ENCODE data around the gene ROPN1B. TPM values are rescaled to one million over a fixed set of nuclear protein-coding genes. Genes with fewer than 3 reads are reported as not detected.

Gene ROPN1B
- total RNA-seq, 2 donors from 2014 or later: 2.2 to 27.8 TPM

DNA sequence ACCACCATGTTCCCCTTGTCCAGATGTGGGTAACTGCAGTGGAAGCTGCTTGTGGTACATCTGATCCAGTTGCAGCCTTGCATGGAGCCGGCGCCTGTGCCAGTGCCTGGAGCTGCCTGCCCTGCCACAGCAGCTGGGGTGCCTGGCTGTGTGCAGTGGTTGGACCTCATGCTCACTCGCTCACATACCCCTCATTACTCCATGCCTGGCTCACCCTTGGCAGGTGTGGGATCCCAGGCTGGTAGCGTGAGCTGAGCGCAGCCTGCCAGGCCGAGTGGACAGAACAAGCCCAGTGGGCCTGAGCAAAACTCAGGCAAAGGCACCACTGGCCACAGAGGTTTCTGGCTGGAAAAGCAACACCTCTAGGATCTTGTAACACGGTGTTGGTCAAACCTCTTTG, 35.7 kb downstream of the ROPN1B start:
- DNase-seq (ENCODE audit: low spot score): no peak
- Histone ChIP-seq H3K4me3 (no peak overlapping the region), H3K9me3 (no peaks in the 10 kb centered on the region), H3K4me1 (replicated peaks) (no peaks in the 10 kb centered on the region), H3K27me3 (replicated peaks; ENCODE audit: insufficient read depth) (no peaks in the 10 kb centered on the region), H3K27ac (no peak overlapping the region), H3K36me3 (no peaks in the 10 kb centered on the region)
- WGBS: 93% methylated on average over 7 of the region's 7 CpGs
- intact Hi-C loops (cut with DNase I): no loop called here
- no peak for TF ChIP-seq POLR2A (IDR thresholded peaks at IDR 0.05)
- no peak for TF ChIP-seq CTCF (IDR thresholded peaks at IDR 0.05)
- TF ChIP-seq POLR2AphosphoS5 (IDR thresholded peaks at IDR 0.05): no peak

- H3K36me3 ChIP-seq: no peaks in the 10 kb centered on the region
- no peaks in the 10 kb centered on the region for H3K4me1 ChIP-seq (replicated peaks)
- no peak overlapping the region for H3K4me3 ChIP-seq
- TF ChIP-seq POLR2AphosphoS5 (IDR thresholded peaks at IDR 0.05): no peak
- intact Hi-C loops (cut with DNase I): no loop called here
- no peaks in the 10 kb centered on the region for H3K9me3 ChIP-seq
- 35% methylated on average over 3 of the region's 3 CpGs for WGBS
- no peak overlapping the region for H3K27ac ChIP-seq
- H3K27me3 ChIP-seq (replicated peaks; ENCODE audit: insufficient read depth): no peaks in the 10 kb centered on the region
- DNase-seq (ENCODE audit: low spot score): no peak
Observed at GRCh38 chr3:126005951-126006350, 37.0 kb downstream of the ROPN1B start.

- Histone ChIP-seq H3K4me3 (no peak overlapping the region), H3K27ac (no peak overlapping the region), H3K36me3 (no peaks in the 10 kb centered on the region), H3K4me1 (replicated peaks) (no peaks in the 10 kb centered on the region), H3K9me3 (no peaks in the 10 kb centered on the region), H3K27me3 (replicated peaks; ENCODE audit: insufficient read depth) (no peaks in the 10 kb centered on the region)
- WGBS: 95% methylated on average over 3 of the region's 3 CpGs
- intact Hi-C loops (cut with DNase I): no loop called here
- DNase-seq (ENCODE audit: low spot score): no peak
- TF ChIP-seq CTCF (IDR thresholded peaks at IDR 0.05) (no peak), POLR2A (IDR thresholded peaks at IDR 0.05) (no peak), POLR2AphosphoS5 (IDR thresholded peaks at IDR 0.05) (no peak)
Observed at GRCh38 chr3:126008219-126008618, 39.2 kb downstream of the ROPN1B start.

GRCh38 chr3:126009181-126009580, 40.2 kb downstream of the ROPN1B start:
- intact Hi-C loops (cut with DNase I): no loop called here
- WGBS: 92% methylated on average over 3 of the region's 3 CpGs

DNA sequence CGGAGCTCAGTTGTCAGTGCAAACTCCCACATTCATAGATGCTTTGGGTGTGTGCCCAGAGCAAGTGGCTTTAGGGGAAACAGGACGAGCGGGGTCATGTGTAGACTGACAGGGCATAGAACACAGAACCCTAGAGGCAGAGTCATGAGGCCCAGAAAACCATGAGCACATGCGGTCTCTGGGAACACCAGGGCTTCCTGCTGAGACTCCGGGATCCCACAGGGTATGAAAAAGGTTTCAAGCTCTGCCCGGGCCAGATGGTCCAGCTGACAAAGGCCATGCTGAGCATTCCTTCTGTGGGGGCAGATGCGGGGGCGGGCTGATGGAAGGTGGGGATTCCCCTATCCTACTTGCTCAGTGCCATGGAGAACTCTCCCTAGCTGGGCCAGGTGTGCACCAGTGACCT, 44.8 kb downstream of the ROPN1B start:
- no peaks in the 10 kb centered on the region for H3K9me3 ChIP-seq
- H3K36me3 ChIP-seq: peaks cover 0 to 6% of the 10 kb centered on the region in 2 donors
- DNase-seq (ENCODE audit: low spot score): no peak
- intact Hi-C loops (cut with DNase I): no loop called here
- H3K4me3 ChIP-seq: no peak overlapping the region
- H3K4me1 ChIP-seq (replicated peaks): no peaks in the 10 kb centered on the region
- no peak for TF ChIP-seq POLR2A (IDR thresholded peaks at IDR 0.05)
- no peak for TF ChIP-seq POLR2AphosphoS5 (IDR thresholded peaks at IDR 0.05)
- no peaks in the 10 kb centered on the region for H3K27me3 ChIP-seq (replicated peaks; ENCODE audit: insufficient read depth)
- WGBS: 81% methylated on average over 8 of the region's 8 CpGs
- no peak overlapping the region for H3K27ac ChIP-seq

More at GRCh38 chr3:126009181-126009580, 40.2 kb downstream of the ROPN1B start:
- Histone ChIP-seq H3K27me3 (replicated peaks; ENCODE audit: insufficient read depth) (no peaks in the 10 kb centered on the region), H3K4me1 (replicated peaks) (no peaks in the 10 kb centered on the region), H3K36me3 (no peaks in the 10 kb centered on the region), H3K4me3 (no peak overlapping the region), H3K27ac (no peak overlapping the region), H3K9me3 (no peaks in the 10 kb centered on the region)
- no peak for DNase-seq (ENCODE audit: low spot score)
- TF ChIP-seq POLR2AphosphoS5 (IDR thresholded peaks at IDR 0.05): no peak
- TF ChIP-seq CTCF (IDR thresholded peaks at IDR 0.05): no peak
- TF ChIP-seq POLR2A (IDR thresholded peaks at IDR 0.05): no peak

GRCh38 chr3:126014252-126014651, 45.3 kb downstream of the ROPN1B start:
- no peak for TF ChIP-seq CTCF (IDR thresholded peaks at IDR 0.05)
- no peak for TF ChIP-seq POLR2A (IDR thresholded peaks at IDR 0.05)
- no peak for TF ChIP-seq POLR2AphosphoS5 (IDR thresholded peaks at IDR 0.05)
- Histone ChIP-seq H3K27ac (no peak overlapping the region), H3K36me3 (peaks cover 0 to 6% of the 10 kb centered on the region in 2 donors), H3K4me1 (replicated peaks) (no peaks in the 10 kb centered on the region), H3K9me3 (no peaks in the 10 kb centered on the region), H3K4me3 (no peak overlapping the region), H3K27me3 (replicated peaks; ENCODE audit: insufficient read depth) (no peaks in the 10 kb centered on the region)
- 71% methylated on average over 4 of the region's 4 CpGs for WGBS
- DNase-seq (ENCODE audit: low spot score): no peak
- intact Hi-C loops (cut with DNase I): no loop called here

Measured in prostate gland (tissue), 2 donors.